Measurements from ENCODE around the gene CCDC174.

GRCh38 chr3:14703128-14703750 is 51.7 kb downstream of the CCDC174 start:
- TF ChIP-seq POLR2A (IDR thresholded peaks at IDR 0.05), result no peak
- TF ChIP-seq, protein P1, sequence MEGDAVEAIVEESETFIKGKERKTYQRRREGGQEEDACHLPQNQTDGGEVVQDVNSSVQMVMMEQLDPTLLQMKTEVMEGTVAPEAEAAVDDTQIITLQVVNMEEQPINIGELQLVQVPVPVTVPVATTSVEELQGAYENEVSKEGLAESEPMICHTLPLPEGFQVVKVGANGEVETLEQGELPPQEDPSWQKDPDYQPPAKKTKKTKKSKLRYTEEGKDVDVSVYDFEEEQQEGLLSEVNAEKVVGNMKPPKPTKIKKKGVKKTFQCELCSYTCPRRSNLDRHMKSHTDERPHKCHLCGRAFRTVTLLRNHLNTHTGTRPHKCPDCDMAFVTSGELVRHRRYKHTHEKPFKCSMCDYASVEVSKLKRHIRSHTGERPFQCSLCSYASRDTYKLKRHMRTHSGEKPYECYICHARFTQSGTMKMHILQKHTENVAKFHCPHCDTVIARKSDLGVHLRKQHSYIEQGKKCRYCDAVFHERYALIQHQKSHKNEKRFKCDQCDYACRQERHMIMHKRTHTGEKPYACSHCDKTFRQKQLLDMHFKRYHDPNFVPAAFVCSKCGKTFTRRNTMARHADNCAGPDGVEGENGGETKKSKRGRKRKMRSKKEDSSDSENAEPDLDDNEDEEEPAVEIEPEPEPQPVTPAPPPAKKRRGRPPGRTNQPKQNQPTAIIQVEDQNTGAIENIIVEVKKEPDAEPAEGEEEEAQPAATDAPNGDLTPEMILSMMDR (IDR thresholded peaks at IDR 0.05), result no peak
